Mucosa of descending colon (tissue), 3 donors: ENCODE data around the gene TPX2. TPM values are rescaled to one million over a fixed set of nuclear protein-coding genes. Genes with fewer than 3 reads are reported as not detected.

ENCODE experiments used
- ATAC-seq: fragments of 200-7000 bp; cut with Tn5 transposase; one replicate; pipeline ENCODE4 v1.9.1; 2020; ENCODE audit warnings: mild to moderate bottlenecking, moderate library complexity
- DNase-seq, 3 donors: peaks; one replicate each; pipeline ENCODE4 v3.0.0-alpha.2; 2020
- H3K36me3 ChIP-seq: fragments of 200-600 bp; one replicate; pipeline ENCODE4 v1.8.0; 2021; ENCODE audit warnings: low read depth, mild to moderate bottlenecking
- H3K4me1 ChIP-seq: fragments of 200-600 bp; one replicate; pipeline ENCODE4 v1.8.0; 2021; ENCODE audit warnings: low read depth, mild to moderate bottlenecking
- H3K4me3 ChIP-seq: fragments of 200-600 bp; one replicate; pipeline ENCODE4 v1.8.0; 2021; ENCODE audit warnings: mild to moderate bottlenecking
- H3K9me3 ChIP-seq: fragments of 200-600 bp; one replicate; pipeline ENCODE4 v1.8.0; 2021; ENCODE audit warnings: mild to moderate bottlenecking
- CTCF ChIP-seq: fragments of 200-600 bp; IDR thresholded peaks from one replicate; pipeline ENCODE4 v1.8.0; 2022; ENCODE audit warnings: antibody characterized with exemption, mild to moderate bottlenecking
- intact Hi-C, 2 donors: fragments of 100-400 bp; cut with DNase I in 1 of 2; cut with micrococcal nuclease in 1 of 2; formaldehyde crosslinking; loops; one replicate each; pipeline versions ENCODE4 v1.11.0 to v1.11.1; 2022; cut with DNase I, micrococcal nuclease
- total RNA-seq, 3 donors: library from RNA; stranded (reverse); fragmentation: NEBNext Ultra II Directional in 2 of 3; extraction: Animal tissue kit (Norgen Biotek cat#: 25700) in 2 of 3; gene quantifications; one replicate each; pipeline versions ENCODE4 v1.2.1 to v1.2.4, GENCODE V29; 2021 to 2023
- donor health status: DM: no; HTN: no; CAD: no; lungs with moderate emphysema.
- donor health status: DM: no; HTN: no; CAD: no.
- donor health status: DM: no; HTN: yes; CAD: no.

TPX2 gene
- total RNA-seq, 3 donors from 2014 or later, result 3.0 to 26.6 (median 8.8) TPM

GRCh38 chr20:31709939-31710338 lies 29.2 kb upstream of the TPX2 start:
- no peak overlapping the region for H3K4me3 ChIP-seq
- intact Hi-C loops, result no loop called here
- H3K9me3 ChIP-seq, result no peaks in the 10 kb centered on the region
- ATAC-seq (no peak), DNase-seq (no peak)
- no peak for TF ChIP-seq CTCF
- no peaks in the 10 kb centered on the region for H3K36me3 ChIP-seq
- peaks cover 74% of the 10 kb centered on the region for H3K4me1 ChIP-seq

GRCh38 chr20:31710423-31711108 lies 28.5 kb upstream of the TPX2 start:
- Histone ChIP-seq H3K4me3 (no peak overlapping the region), H3K9me3 (no peaks in the 10 kb centered on the region), H3K4me1 (peaks cover 67% of the 10 kb centered on the region), H3K36me3 (no peaks in the 10 kb centered on the region)
- intact Hi-C loops, result no loop called here
- no peak for DNase-seq
- no peak for ATAC-seq
- TF ChIP-seq CTCF, result no peak

- Histone ChIP-seq H3K9me3 (no peaks in the 10 kb centered on the region), H3K4me3 (no peak overlapping the region), H3K36me3 (no peaks in the 10 kb centered on the region), H3K4me1 (peaks cover 69% of the 10 kb centered on the region)
- intact Hi-C loops, result no loop called here
- ATAC-seq (no peak), DNase-seq (no peak)
- no peak for TF ChIP-seq CTCF
Observed at GRCh38 chr20:31711179-31712111, 27.6 kb upstream of the TPX2 start.

GRCh38 chr20:31712112-31712553 lies 27.0 kb upstream of the TPX2 start:
- DNase-seq (peak in 1 of 3 donors; percentile 47), ATAC-seq (peak; percentile 48)
- intact Hi-C loops, result no loop called here
- Histone ChIP-seq H3K36me3 (no peaks in the 10 kb centered on the region), H3K4me1 (peaks cover 74% of the 10 kb centered on the region), H3K4me3 (no peak overlapping the region), H3K9me3 (no peaks in the 10 kb centered on the region)
- TF ChIP-seq CTCF, result no peak

- peak; percentile 76 for ATAC-seq
- H3K9me3 ChIP-seq, result no peaks in the 10 kb centered on the region
- TF ChIP-seq CTCF, result no peak
- intact Hi-C loops, result no loop called here
- peak; percentile 56 to 69 (median 64) for DNase-seq
- H3K4me1 ChIP-seq, result peaks cover 72% of the 10 kb centered on the region
- no peaks in the 10 kb centered on the region for H3K36me3 ChIP-seq
- no peak overlapping the region for H3K4me3 ChIP-seq
Observed at GRCh38 chr20:31712564-31713311, 26.4 kb upstream of the TPX2 start.
